DND-41 (cell line): ENCODE measurements around the gene OVCH1.

Source experiments
- EZH2 ChIP-seq: IDR thresholded peaks from 3 replicates; pipeline ENCODE4 v1.6.1; 2012; ENCODE audit warnings: borderline replicate concordance, low read depth, mild to moderate bottlenecking, moderate library complexity, low read length, inconsistent platforms; ENCODE audit not compliant: severe bottlenecking
- TF ChIP-seq, protein P1 (sequence below): IDR thresholded peaks from 2 replicates; pipeline ENCODE4 v1.5.1; 2012; ENCODE audit warnings: borderline replicate concordance, low read length, moderate library complexity, mild to moderate bottlenecking; ENCODE audit not compliant: poor library complexity, severe bottlenecking; ENCODE audit errors: extremely low read depth

DNA sequence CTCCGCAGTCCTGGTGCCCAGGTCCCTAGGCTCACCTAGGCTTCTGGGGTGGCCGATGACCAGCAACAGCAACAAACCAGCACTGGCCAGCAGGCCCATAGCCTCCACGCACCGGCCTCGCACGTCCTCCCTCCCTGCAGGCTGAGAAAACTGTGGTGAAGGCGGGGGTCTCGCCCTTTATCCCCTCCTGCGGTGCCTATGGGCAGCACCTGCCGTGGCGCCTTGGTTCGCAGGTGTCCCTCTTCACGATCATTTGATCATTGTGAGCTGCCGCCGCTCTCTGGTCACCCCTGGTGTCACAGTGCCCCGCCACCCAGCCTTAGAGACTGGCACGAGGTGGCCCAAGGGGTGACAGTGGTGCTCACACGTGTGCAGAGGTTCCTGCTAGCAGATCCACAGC is at the start of gene OVCH1:
- TF ChIP-seq, protein P1, sequence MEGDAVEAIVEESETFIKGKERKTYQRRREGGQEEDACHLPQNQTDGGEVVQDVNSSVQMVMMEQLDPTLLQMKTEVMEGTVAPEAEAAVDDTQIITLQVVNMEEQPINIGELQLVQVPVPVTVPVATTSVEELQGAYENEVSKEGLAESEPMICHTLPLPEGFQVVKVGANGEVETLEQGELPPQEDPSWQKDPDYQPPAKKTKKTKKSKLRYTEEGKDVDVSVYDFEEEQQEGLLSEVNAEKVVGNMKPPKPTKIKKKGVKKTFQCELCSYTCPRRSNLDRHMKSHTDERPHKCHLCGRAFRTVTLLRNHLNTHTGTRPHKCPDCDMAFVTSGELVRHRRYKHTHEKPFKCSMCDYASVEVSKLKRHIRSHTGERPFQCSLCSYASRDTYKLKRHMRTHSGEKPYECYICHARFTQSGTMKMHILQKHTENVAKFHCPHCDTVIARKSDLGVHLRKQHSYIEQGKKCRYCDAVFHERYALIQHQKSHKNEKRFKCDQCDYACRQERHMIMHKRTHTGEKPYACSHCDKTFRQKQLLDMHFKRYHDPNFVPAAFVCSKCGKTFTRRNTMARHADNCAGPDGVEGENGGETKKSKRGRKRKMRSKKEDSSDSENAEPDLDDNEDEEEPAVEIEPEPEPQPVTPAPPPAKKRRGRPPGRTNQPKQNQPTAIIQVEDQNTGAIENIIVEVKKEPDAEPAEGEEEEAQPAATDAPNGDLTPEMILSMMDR: no peak
- no peak for TF ChIP-seq EZH2
